Measurements from ENCODE around the gene NOC4L. TPM values are rescaled to one million over a fixed set of nuclear protein-coding genes. Genes with fewer than 3 reads are reported as not detected.

The NOC4L gene
- total RNA-seq, 1 donor from 2014 or later: 16.5 TPM

DNA sequence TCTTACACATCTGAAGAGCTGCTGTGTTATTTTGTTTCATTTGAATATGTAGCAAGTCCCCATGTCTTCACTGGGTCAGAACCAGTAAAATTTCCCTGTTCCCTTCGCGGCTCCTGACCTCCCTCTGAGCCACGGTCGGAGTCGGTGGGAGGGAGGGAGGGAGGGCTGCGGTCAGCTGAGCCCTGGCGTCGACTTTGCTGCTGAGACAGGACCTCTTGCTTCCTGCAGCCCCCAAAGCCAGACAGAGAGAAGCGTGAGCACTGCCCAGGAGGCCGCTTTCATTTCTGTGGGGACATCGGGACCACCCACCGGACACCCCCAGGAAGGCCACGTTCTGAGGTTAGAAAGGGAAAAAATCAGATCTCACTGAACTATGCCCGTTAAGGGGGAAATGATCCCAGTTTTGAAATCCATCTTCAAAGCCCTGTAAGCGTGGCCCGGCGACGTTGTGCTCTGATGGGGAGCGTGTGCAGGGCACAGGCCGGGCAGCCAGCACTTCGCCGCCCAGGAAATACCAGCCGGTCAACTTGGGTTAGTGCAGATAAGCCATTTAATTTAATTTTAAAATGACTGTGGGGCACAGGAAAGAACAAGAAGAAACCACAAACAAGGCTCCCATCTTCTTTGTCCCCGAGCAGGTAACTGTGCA is 42.1 kb downstream of the NOC4L start:
- Mint-ChIP-seq H3K36me3 (ENCODE audit: low read depth, unreplicated experiment) (peaks cover 2% of the 10 kb centered on the region), H3K4me3 (ENCODE audit: unreplicated experiment) (no peak overlapping the region)

DNA sequence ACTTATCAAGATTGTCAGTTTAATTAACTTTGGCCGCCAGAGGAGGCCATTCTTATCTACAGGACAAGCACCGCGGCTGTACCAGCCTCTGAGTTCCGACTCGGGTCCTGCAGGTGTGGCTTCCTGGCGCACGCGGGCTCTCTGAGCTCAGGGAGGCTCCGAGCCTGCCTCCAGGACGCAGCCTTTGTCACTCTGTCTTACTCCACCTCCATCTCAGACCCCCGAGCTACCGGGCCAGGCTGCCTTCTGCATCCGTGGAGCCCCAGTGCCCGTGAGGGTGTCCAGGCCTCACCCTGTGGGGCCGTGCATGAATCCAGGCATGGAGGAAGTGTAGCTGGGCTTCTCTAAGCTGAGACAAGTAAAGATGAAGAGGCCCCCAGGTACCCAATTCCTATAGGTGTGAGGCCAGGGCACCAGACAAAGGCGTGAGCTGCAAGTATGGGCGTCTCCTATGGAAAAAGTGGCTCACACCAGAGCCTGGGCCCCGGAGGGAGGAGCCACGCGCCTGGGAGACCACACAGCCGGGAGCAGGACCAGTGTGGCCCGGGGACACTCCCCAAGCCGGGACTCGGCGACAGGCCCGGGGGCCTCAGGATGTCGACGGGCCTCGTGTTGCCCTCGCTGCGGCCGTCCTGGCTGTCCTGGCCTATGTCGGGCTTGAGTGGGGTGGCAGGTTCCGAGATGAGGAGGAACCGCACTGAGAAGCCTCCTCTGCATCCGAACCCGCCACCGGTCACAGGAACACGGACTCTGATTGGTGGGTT is 42.8 kb downstream of the NOC4L start:
- Mint-ChIP-seq H3K27ac (ENCODE audit: unreplicated experiment) (no peak overlapping the region), H3K9me3 (ENCODE audit: unreplicated experiment) (peaks cover 4% of the 10 kb centered on the region), H3K4me1 (ENCODE audit: low read depth, unreplicated experiment) (no peaks in the 10 kb centered on the region), H3K36me3 (ENCODE audit: low read depth, unreplicated experiment) (peaks cover 2% of the 10 kb centered on the region), H3K27me3 (ENCODE audit: low read depth, unreplicated experiment) (peaks cover 53% of the 10 kb centered on the region), H3K4me3 (ENCODE audit: unreplicated experiment) (no peak overlapping the region)
- no peaks in the 10 kb centered on the region for H3K79me2 ChIP-seq (ENCODE audit: insufficient read depth, low read length)
- peaks cover 7% of the 10 kb centered on the region for H3K4me1 ChIP-seq (ENCODE audit: insufficient read depth, low read length)
- H3K27me3 ChIP-seq (ENCODE audit: insufficient read depth, low read length): peaks cover 12% of the 10 kb centered on the region
- no peaks in the 10 kb centered on the region for H4K20me1 ChIP-seq (ENCODE audit: insufficient read depth, low read length)
- H3K27ac ChIP-seq (ENCODE audit: low read depth, low read length): no peak overlapping the region
- FAIRE-seq: no peak
- H3K4me2 ChIP-seq (ENCODE audit: low read length): no peak overlapping the region
- H3K9me3 ChIP-seq (ENCODE audit: insufficient read depth, low read depth, low read length): no peaks in the 10 kb centered on the region
- TF ChIP-seq, protein P1, sequence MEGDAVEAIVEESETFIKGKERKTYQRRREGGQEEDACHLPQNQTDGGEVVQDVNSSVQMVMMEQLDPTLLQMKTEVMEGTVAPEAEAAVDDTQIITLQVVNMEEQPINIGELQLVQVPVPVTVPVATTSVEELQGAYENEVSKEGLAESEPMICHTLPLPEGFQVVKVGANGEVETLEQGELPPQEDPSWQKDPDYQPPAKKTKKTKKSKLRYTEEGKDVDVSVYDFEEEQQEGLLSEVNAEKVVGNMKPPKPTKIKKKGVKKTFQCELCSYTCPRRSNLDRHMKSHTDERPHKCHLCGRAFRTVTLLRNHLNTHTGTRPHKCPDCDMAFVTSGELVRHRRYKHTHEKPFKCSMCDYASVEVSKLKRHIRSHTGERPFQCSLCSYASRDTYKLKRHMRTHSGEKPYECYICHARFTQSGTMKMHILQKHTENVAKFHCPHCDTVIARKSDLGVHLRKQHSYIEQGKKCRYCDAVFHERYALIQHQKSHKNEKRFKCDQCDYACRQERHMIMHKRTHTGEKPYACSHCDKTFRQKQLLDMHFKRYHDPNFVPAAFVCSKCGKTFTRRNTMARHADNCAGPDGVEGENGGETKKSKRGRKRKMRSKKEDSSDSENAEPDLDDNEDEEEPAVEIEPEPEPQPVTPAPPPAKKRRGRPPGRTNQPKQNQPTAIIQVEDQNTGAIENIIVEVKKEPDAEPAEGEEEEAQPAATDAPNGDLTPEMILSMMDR (IDR thresholded peaks at IDR 0.05; ENCODE audit: insufficient read depth, low read depth, low read length): no peak
- TF ChIP-seq EZH2 (IDR thresholded peaks at IDR 0.05; ENCODE audit: insufficient read depth, low read length): no peak
- H3K9ac ChIP-seq (ENCODE audit: low read length): no peak overlapping the region
- no peak overlapping the region for H2AFZ ChIP-seq (ENCODE audit: low read depth, low read length)
- H3K4me3 ChIP-seq (ENCODE audit: insufficient read depth, low read depth, low read length): no peak overlapping the region
- no peak for DNase-seq (ENCODE audit: low read depth)
- no peaks in the 10 kb centered on the region for H3K36me3 ChIP-seq (ENCODE audit: insufficient read depth, low read length)

More for the DNA sequence above, 42.1 kb downstream of the NOC4L start:
- Histone ChIP-seq H3K9ac (ENCODE audit: low read length) (no peak overlapping the region), H3K9me3 (ENCODE audit: insufficient read depth, low read depth, low read length) (peaks cover 1% of the 10 kb centered on the region), H3K4me1 (ENCODE audit: insufficient read depth, low read length) (peaks cover 7% of the 10 kb centered on the region), H3K36me3 (ENCODE audit: insufficient read depth, low read length) (no peaks in the 10 kb centered on the region), H4K20me1 (ENCODE audit: insufficient read depth, low read length) (no peaks in the 10 kb centered on the region), H3K4me3 (ENCODE audit: insufficient read depth, low read depth, low read length) (no peak overlapping the region), H3K27me3 (ENCODE audit: insufficient read depth, low read length) (peaks cover 12% of the 10 kb centered on the region), H3K4me2 (ENCODE audit: low read length) (no peak overlapping the region), H3K79me2 (ENCODE audit: insufficient read depth, low read length) (no peaks in the 10 kb centered on the region), H3K27ac (ENCODE audit: low read depth, low read length) (no peak overlapping the region), H2AFZ (ENCODE audit: low read depth, low read length) (no peak overlapping the region)
- DNase-seq (ENCODE audit: low read depth): no peak
- TF ChIP-seq, protein P1 (IDR thresholded peaks at IDR 0.05; ENCODE audit: insufficient read depth, low read depth, low read length): no peak
- no peak for TF ChIP-seq EZH2 (IDR thresholded peaks at IDR 0.05; ENCODE audit: insufficient read depth, low read length)
- no peaks in the 10 kb centered on the region for H3K4me1 Mint-ChIP-seq (ENCODE audit: low read depth, unreplicated experiment)
- no peak overlapping the region for H3K27ac Mint-ChIP-seq (ENCODE audit: unreplicated experiment)
- H3K27me3 Mint-ChIP-seq (ENCODE audit: low read depth, unreplicated experiment): peaks cover 55% of the 10 kb centered on the region
- FAIRE-seq: no peak
- peaks cover 4% of the 10 kb centered on the region for H3K9me3 Mint-ChIP-seq (ENCODE audit: unreplicated experiment)
